COLO668 (cell line): ENCODE measurements around the gene MNT.

Experiments used
- DNase-seq: peaks from one replicate; lab custom pipeline; 2025; ENCODE audit not compliant: unreplicated experiment; lab: John Stamatoyannopoulos, UW

MNT gene

DNA sequence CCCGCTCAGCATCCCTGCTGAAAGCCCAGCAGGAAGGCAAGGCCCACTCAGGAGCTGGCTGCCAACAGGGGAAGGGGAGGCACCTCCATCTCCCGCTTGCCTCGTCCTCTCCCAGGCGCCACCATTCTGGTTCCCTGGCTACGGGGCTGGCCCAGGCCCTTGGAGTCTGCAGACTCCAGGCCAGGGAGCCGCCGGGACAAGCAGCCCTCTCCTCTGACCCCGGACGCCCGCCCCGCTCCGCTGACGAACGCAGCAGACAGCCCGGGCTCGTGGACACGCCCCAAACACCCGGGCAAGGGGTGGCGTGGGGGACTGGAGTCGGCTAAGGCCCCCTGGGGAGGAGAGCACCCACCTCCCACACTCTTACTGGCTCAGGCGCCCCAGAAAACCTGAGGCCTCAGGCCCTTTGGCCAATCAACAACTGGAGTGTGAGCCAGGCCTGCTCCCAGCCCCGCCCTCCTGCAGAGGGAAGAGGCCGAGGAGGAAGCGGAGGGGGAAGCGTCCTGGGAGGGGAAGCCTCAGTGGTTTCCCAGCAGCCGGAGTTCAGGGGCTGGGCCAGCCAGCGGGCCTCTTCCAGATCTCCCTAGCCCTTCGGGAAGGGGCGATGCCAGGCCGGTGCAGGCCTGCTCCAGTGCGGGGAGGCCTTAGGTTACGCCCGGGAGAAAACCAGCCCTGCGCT, 4.2 kb downstream of the MNT start:
- DNase-seq = peak; percentile 84

DNA sequence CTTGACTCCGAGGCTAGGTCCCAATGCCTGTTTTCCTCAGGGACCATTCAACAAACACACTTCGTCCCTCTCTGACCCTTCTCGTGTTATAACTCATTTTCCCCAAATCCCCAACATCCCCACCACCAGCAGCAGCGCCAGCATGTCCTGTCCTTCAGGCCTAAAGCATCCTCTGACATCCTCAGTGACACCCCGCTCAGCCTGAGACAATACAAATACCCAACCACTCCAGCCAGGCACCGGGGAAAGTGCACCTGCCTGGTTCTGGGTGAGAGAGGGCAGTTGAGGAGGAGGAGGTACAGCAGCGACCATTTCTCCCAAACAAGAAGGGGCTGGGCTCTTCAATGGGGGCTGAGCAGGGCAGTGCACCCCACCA, 4.7 kb downstream of the MNT start:
- DNase-seq = peak; percentile 50

DNA sequence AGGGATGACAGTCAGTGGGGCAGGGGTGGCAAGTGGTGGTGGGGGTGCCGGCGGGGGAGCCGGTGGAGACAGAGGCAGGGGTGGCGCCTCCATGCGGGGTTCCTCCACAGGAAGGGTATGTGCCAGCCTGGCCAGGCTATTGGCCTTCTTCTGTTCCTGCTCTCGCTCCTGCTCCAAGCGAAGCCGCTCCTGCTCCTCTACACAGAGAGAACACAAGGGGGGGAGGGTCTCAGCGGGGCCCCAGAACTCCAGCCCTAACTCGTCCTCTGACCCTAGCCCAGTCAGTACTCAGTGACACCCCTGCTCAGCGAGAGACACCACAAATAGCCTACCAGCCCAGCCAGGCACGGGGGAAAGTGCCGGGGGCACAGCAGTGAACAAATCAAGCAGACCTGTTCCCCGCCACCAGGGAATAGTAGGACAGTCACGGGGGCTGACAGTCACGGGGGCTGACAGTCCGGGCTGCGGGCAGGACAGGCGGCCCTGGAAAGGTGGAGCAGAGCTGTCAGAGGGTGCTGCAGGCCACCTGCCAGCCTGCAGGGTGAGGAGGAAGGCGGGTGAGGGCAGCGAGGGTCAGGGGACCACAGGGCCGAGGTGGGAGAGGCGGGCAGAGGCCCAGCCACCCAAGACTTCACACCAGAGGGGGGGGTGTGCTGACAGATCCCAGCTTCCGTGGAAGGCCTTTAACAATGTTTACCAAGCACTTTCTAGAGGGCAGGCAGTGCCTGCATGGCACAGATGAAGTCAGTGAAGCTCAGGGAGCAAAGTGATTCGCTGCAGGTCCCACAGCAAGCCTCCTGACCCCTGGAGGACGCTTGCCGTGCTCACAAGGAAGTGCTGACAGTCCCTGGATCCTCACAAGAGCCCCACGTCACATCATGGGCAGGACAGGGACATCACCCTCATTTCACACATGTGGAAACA, 5.3 kb downstream of the MNT start:
- peak; percentile 45 for DNase-seq

DNA sequence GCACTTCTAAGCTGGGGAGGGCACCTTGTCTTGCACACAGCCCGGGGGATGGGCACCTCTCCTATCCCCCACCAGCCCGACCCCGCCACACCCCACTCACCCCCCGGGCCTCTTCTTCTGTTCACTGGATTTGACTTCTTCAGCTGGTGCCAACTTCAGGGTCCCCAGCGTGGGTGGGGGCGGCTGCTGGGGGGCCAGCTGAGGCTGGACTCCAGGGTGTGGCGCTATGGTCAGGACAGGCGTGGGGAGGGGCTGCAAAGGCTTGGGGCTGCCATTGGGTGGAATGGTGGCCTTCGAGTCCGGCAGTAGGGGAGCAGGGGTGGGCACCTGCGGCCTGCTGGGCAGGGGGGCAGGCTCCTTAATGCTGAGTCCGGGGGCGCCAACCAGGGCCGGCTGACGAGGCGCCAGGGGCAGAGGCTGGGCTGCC, 6.1 kb downstream of the MNT start:
- DNase-seq = no peak

DNA sequence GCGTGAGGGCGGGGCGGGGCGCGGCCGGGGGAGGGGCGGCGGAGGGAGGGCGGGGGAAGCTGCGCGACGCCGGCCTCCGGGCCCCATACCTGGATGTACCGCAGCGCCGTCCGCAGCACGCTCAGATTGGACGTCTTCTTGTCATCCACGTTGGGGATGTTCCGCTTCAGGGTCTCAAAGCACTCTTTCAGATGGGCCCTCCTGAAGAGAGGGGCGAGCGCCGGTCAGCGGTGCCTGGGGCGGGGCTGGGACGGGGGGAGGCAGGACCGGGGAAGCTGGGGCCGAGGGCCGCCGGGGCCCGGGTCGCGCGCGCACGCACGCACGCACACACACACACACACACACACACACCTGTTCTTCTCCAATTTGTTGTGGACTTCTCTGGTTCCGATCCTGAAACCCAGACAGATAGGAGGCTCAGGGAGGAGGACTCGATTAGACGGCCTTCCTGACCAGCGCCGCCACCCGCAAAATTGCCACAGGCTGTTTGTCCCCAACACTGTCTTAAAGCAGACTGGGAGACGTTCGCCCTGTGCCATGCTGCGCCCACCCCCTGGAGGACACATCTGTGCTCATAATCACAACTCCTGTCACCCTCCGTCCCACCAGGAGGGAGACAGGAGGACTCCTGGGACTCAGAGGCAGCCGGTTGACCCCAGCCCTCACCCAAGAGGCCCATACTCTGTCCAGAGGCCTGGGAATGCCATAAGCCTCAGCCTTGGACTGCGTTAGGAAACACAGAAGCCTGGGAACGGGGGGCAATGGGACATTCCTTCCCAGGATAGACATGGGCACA, 6.7 kb downstream of the MNT start:
- DNase-seq = no peak

DNA sequence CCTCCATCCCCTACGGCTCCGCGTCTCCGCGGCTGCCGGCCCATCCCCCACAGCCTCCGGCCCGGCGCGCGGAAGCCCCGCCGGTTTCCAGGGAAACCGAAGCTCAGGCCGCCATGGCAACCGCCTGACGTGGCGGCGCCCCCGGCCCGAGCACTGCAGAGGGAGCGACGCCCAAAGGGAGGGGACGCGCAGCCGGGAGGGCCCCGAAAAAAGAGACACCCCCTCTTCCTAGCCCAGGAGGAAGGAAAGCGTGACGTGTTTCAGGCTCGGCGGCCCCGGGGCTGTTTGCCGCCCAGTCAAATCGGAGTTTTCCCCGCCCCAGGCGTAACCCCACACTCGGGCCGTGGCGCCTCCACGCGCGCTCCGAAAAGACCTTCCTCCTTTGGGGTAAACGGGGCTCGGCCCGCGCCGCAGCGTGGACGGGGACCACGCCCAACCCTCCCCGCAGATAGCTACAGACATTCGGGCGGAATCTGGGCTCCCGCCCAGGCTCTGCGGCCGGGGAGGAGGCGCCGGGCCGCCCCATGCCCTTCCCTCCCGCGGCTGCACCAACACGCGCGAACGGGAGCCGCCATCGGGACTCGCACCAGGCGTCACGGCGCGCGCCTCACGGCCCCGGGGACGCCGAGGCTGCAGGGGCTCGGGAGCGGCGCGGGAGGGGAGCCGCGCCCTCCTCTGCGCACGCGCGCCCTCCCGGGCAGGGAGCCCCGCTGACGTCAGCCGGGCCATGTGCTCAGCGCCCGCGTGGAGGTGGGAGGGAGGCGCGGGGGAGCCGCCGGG, 7.5 kb downstream of the MNT start:
- peak; percentile 92 for DNase-seq

DNA sequence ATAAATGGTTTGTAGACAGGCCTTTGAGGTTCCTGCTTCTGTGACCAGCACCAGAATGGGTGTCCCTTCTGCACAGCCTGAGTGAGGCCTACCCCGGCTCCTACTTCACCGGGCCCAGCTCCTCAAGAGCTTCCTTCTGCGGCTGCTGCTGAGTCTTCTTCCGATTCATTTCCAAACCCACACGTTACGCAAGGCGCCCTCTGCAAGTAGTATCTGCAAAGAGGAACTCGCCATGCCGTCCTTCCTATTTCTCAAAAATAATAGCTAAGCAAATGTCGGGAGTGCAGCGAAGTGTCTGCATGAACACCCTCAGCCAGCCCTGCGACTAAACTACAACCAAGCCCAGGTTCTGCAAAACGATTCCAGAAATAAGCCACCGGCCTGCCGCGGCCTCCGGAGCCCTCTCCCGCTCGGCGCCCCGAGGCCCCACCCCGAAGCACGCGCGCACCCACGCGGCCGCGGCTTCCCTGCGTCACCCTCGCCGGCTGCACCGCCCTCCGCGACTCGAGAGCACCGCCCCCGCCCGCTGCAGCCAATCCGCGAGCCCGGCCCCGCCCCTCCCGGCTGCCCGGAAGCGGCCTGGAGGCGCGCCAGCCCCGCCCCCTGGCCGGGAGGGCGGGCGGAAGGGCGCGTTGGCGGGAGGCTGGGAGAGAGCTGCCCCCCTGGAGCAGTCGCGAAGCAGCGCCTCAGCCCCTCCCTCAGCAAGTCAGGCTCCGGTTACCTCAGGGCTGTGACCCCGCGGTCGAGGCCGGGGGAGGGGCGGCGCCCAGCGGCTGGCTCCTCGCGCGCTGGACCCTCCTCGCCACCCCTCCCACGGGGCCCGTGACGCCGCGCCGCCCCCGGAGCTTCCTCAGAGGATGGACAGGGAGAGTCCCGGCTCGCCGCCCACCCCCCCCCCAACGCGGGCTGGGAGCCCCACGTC, 8.3 kb downstream of the MNT start:
- DNase-seq = peak; percentile 95

DNA sequence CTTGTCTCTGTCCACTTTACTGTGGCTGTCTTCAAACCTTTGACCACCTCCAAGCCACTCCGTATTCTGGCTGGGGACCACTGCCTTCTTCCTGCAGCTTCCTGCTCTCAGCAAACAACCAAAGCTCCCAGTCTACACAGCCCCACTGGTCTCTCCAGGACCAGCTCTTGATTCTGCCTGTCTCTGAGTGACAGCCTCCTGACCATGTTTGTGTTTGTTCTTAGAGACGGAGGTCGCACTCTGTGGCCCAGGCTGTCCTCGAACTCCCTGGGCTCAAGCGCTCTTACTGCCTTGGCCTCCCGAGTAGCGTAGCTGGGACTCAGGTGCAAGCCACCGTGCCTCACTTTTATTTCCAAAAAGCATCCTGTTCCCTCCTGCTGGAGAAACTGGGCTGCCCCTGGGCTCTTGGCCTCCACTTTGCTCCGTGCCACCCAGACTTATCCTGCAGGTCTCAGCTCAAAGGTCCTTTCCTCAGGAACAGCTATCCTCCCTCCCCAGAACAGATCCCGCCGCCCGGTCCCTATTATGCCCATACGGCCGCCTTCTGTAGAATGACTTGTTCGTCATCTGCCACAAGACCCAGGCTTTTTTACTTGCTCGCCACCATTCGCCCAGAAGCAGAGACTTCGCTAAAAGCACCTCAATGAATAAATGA, 9.1 kb downstream of the MNT start:
- DNase-seq = no peak

DNA sequence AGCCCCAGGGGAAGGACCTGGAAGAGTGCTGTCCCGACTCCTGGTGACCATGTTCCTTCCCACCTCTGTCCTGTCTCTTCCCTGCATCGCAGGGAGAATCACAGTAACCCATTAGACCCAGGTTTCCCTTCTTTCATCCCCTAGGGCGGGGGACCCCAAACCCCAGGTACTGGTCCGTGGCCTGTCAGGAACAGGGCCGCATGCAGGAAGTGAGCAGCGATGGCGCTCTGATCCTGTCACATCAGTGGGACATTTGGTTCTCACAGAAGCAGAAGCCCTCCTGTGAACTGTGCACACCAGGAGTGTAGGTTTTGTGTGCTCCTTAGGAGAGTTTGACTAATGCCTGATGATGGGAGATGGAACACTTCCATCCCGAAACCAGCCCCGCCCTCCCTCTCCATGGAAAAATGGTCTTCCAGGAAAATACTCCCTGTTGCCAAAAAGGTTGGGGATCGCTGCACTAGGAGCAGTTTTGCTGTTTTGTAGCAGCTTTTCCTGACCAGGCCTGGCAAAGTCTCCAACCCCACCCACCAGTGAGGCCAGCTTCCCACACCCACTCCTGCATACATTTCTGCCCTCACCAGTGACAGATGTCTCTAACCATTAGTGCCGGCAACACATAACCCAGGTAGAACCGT, 10.5 kb downstream of the MNT start:
- DNase-seq = no peak

DNA sequence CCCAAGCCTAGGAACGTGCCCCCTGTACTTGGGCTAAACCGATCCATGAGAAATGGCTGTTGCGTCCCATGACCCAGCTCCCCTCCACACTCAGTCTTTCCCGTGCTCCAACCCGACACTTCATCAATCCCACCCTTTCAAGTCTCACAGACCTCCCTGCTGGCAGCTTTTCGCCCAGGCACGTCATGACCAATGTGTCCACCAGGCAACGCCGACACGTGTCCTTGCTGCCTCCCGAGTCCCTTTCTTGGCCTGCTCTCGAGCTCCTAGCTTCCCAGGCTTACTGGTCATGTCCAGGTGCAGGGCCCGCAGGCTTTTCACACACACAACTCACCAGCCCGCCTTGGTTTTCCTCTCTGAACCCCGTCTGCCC, 12.2 kb downstream of the MNT start:
- DNase-seq = peak; percentile 2

DNA sequence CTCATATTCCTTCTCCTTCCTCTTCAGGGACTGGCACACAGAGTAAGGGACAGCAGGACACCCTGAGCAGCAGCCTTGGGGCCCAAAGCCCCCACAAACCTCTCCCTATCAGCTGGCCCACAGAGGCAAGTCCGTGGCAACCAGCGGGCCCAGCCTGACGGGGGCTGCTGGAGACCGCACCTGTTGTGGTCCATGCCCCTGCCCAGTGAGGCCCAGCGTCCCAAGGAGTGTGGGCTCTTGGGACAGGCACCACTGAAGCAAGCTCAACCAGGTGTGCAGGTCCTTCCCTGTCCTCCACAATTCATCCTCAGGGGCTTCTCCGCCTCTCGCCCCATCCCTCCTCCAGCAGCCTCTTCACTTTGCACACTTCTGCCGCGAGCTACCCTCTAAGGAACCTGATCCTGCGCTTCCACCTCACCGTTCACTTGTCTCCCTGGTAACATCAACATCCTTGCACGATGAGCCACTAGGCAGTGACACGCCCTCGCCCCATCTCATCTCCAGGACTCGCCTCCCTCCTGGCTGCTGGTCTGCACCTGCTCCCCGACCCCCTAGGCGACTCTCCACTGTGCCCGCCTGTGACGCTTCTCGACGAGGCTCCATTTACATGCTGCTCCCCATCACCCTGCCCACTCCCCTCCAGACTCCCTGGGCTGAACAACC, 12.7 kb downstream of the MNT start:
- peak; percentile 20 for DNase-seq

DNA sequence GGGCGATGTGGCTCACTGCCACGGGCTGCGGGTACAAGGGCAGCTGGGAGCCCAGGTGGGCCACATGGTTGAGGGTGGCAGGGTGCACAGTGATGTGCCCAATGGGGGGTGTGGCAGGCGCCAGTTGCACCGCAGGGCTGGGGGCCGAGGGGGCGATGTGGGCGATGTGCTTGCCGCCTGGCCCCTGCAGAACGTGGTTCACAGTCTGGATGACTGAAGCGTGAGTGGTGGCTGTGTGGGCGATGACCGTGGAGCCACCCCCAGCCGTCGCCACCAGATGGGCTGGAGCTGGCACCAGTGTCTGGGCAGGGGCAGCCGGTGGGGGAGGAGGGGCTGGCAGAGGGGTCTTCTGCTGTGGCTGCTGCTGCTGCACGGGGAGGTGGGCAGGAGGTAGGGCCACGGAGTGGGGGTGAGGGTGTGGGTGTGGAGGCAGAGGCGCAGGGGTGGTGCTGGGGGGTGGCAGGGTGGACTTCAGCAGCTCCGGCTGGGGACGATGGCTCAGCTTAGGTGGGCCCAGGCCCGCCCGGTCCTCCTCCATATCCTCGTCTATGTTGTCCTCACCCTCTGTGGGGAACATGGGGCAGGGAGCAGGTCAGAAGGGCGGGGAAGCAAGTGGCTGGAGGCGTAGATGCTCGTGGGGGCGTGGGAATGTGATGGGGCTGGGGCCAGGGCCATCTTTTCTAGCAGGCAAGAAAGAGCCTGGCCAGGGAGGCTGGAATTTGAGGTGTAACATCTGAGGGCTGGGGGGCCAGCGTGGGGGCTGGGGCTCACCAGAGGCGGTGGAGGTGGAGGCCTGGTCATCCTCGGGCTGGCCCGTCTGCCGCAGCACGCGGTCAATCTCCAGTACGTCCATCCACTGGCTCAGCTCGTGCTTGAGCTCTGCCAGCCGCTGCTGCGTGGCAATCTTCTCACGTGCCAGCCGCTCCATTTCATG, 13.5 kb downstream of the MNT start:
- DNase-seq = no peak

DNA sequence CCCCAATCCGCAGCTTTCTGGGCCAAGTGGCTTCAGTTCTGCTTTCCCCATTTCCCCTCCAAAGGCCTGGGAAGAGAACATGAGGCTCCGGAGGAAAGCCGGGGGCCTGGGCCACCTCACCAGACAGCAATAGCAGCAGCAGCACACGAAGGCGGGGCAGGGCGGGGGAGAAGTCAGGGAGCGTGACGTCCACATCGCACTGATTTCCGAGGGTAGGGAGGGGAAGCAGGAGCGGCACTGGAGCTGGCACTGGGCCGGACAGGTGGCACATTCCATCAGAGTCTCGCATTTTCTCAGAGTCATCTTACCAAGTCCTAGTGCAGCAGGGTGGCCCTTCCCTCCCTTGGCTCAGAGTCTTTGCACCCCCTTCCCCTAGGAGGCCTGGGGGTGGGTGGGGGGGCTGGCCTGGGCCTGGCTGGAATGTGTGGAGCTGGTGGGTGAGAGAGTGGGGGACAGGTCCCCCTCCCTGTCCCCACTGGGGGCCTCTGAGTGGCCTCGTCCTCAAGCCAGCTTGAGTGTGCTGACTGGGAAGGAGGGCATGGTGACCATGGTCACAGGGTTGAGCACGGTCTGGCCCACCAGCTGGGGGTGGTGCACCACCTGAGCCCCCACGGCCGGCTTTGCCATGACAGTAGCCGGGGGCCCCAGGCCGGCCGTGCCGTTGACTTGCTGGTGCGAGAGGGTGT, 14.3 kb downstream of the MNT start:
- DNase-seq = no peak

DNA sequence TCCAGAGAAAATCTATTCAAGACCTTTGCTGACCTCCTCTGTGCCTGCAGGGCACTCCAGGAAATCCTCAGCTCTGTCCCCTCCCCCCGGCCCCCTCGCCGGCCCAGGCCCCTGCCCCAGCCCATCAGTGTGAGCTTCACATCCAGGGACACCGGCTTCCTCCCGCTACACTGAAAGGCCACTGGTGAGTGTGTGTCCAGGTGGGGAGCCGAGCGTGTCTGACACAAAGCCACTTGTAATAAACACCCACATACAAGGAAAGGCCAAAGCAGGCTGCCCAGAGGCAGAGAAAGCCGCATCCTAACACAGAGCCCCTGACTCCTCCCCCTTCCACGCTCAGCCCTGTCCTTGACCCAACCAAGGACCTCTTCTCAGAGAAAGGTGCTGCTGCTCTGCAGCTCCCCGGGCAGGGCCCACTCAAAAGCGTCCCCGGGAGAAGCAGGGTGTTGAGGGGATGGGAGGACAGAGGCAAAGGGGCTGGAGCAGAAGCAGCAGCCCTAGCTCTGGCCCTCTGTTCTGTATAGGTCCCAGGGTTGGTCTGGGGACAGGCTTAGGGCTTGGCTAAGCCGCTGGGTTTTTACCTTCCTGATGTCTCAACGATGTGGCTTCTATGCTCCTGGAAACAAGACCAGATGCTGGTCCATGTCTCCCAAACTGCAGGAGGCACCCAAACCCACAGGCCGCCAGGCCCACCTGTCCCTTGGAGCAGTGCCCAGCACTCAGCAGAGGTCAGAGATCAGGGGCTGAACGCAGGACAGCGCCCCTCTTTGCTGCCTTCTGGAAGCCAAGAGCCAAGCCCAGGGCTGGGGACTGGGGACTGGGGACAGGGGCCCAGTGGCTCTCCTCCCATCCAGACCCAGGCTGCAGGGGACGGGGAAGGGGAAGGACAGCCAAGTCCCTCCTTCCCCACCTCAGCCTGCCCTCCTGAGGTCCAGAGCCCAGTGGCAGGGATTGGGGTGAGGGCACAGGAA, 15.3 kb downstream of the MNT start:
- DNase-seq = no peak

DNA sequence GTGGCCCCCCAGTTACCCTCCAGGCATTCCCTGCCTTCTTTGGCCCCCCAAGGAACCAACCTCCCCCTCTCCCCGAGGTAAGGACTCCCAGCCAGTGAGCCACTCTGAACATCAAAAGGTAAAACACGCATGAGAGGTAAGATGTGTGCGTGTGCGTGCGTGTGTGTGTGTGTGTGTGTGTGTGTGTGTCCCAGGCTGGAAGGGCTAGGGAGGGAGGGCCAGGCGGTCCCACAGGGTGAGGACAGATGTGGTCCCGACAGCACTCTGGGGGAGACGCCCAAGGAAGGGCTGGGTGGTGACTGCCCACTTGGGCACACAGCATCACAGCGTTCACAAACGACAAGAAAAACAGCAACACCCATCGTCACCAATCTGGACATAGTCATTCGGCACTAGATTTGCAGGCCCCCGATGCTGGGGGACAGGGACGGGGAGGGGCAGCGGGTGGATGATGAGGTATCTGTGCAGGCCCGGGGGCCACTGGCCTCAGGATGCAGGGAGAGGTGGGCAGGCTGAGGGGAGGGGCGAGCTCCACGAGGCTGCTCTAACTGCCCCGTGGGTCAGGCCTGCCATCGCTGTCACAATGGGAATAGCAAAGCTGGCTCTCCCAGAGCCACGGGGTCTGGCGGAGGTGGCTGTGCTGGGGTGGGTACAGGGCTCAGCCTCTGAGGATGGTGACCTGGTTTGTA, 16.3 kb downstream of the MNT start:
- DNase-seq = no peak
